Panc1 (cell line): ENCODE results near the gene SLC30A4.

Source experiments
- CTCF ChIP-seq: fragments of 450-650 bp; IDR thresholded peaks from 2 replicates; pipeline ENCODE4 v1.5.1; 2017; ENCODE audit warnings: mild to moderate bottlenecking
- REST ChIP-seq, 2 experiments: IDR thresholded peaks; 2 replicates each; pipeline ENCODE4 v1.6.1; 2011 to 2012; ENCODE audit warnings: low read depth in 2 of 2, control low read depth in 1 of 2, low read length in 1 of 2, mild to moderate bottlenecking in 1 of 2, moderate library complexity in 1 of 2; ENCODE audit not compliant: insufficient read depth in 1 of 2
- TCF7L2 ChIP-seq: IDR thresholded peaks from 2 replicates; pipeline ENCODE4 v1.6.1; 2011; ENCODE audit warnings: mild to moderate bottlenecking, low read depth, low read length, inconsistent platforms

- TF ChIP-seq CTCF, result no peak
- no peak for TF ChIP-seq TCF7L2
- no peak for TF ChIP-seq REST (IDR thresholded peaks at IDR 0.05; ENCODE audit: insufficient read depth in 1 of 2, low read depth in 2 of 2, low read length in 1 of 2)
Observed at GRCh38 chr15:45548753-45549520, 26.4 kb upstream of the SLC30A4 start.
